ENCODE results near the gene MTNR1A. TPM values are rescaled to one million over a fixed set of nuclear protein-coding genes. Genes with fewer than 3 reads are reported as not detected.

MTNR1A gene
- polyA plus RNA-seq, 1 donor (not counting 4 experiments of a cell fraction or from before 2014, with no cell fraction given): 0.12 TPM

GRCh38 chr4:186563761-186564160, 8.4 kb upstream of the MTNR1A start:
- Histone ChIP-seq H3K27me3 (ENCODE audit: control insufficient read depth, extremely low read depth, insufficient read depth, low read length) (no peaks in the 10 kb centered on the region), H3K36me3 (ENCODE audit: control insufficient read depth in 2 of 2, extremely low read depth in 1 of 2, insufficient read depth in 2 of 2, low read length in 2 of 2) (no peaks in the 10 kb centered on the region), H3K27ac (ENCODE audit: control insufficient read depth, insufficient read depth, low read length) (no peak overlapping the region), H2AFZ (ENCODE audit: control insufficient read depth, low read length) (no peak overlapping the region), H3K9ac (ENCODE audit: control insufficient read depth, extremely low read depth, insufficient read depth, low read length) (no peak overlapping the region), H3K4me3 (ENCODE audit: control insufficient read depth in 2 of 3, extremely low read depth in 1 of 3, insufficient read depth in 2 of 3, low read depth in 1 of 3, low read length in 3 of 3) (no peak overlapping the region), H4K20me1 (ENCODE audit: control insufficient read depth, extremely low read depth, insufficient read depth, low read length) (no peaks in the 10 kb centered on the region), H3K4me2 (ENCODE audit: control insufficient read depth, extremely low read depth, insufficient read depth, low read depth, low read length) (no peak overlapping the region), H3K4me1 (ENCODE audit: control insufficient read depth, extremely low read depth, insufficient read depth, low read length) (no peaks in the 10 kb centered on the region), H3K9me1 (ENCODE audit: control insufficient read depth, extremely low read depth, insufficient read depth, low read length) (no peaks in the 10 kb centered on the region), H3K9me3 (ENCODE audit: control insufficient read depth, low read depth, low read length) (no peaks in the 10 kb centered on the region), H3K79me2 (ENCODE audit: control insufficient read depth, insufficient read depth, low read length) (no peaks in the 10 kb centered on the region)
- TF ChIP-seq CTCF (optimal IDR thresholded peaks at IDR 0.05 in 1 of 3, IDR thresholded peaks at IDR 0.05 in 1 of 3, conservative IDR thresholded peaks at IDR 0.05 in 1 of 3; ENCODE audit: extremely low read depth in 1 of 3, insufficient read depth in 2 of 3, low read length in 3 of 3): no peak
- TF ChIP-seq EZH2 (IDR thresholded peaks at IDR 0.05; ENCODE audit: low read length): no peak
- dilution Hi-C loops (cut with MboI; ENCODE audit: extremely low pct_ligation_motif_present, low sequenced_read_pairs): no loop called here
- no peak for FAIRE-seq
- DNase-seq (ENCODE audit: low read depth, low spot score): no peak

GRCh38 chr4:186561748-186562147, 6.4 kb upstream of the MTNR1A start:
- DNase-seq (ENCODE audit: low read depth, low spot score) (no peak), FAIRE-seq (no peak)
- H3K4me3 ChIP-seq (ENCODE audit: control insufficient read depth in 2 of 3, extremely low read depth in 1 of 3, insufficient read depth in 2 of 3, low read depth in 1 of 3, low read length in 3 of 3): no peak overlapping the region
- no peak overlapping the region for H2AFZ ChIP-seq (ENCODE audit: control insufficient read depth, low read length)
- H3K4me1 ChIP-seq (ENCODE audit: control insufficient read depth, extremely low read depth, insufficient read depth, low read length): no peaks in the 10 kb centered on the region
- no peaks in the 10 kb centered on the region for H4K20me1 ChIP-seq (ENCODE audit: control insufficient read depth, extremely low read depth, insufficient read depth, low read length)
- no peak overlapping the region for H3K9ac ChIP-seq (ENCODE audit: control insufficient read depth, extremely low read depth, insufficient read depth, low read length)
- no peaks in the 10 kb centered on the region for H3K9me1 ChIP-seq (ENCODE audit: control insufficient read depth, extremely low read depth, insufficient read depth, low read length)
- H3K9me3 ChIP-seq (ENCODE audit: control insufficient read depth, low read depth, low read length): no peaks in the 10 kb centered on the region
- no peak overlapping the region for H3K27ac ChIP-seq (ENCODE audit: control insufficient read depth, insufficient read depth, low read length)
- H3K36me3 ChIP-seq (ENCODE audit: control insufficient read depth in 2 of 2, extremely low read depth in 1 of 2, insufficient read depth in 2 of 2, low read length in 2 of 2): no peaks in the 10 kb centered on the region
- TF ChIP-seq CTCF (optimal IDR thresholded peaks at IDR 0.05 in 1 of 3, IDR thresholded peaks at IDR 0.05 in 1 of 3, conservative IDR thresholded peaks at IDR 0.05 in 1 of 3; ENCODE audit: extremely low read depth in 1 of 3, insufficient read depth in 2 of 3, low read length in 3 of 3) (no peak), EZH2 (IDR thresholded peaks at IDR 0.05; ENCODE audit: low read length) (no peak)
- H3K79me2 ChIP-seq (ENCODE audit: control insufficient read depth, insufficient read depth, low read length): no peaks in the 10 kb centered on the region
- no peaks in the 10 kb centered on the region for H3K27me3 ChIP-seq (ENCODE audit: control insufficient read depth, extremely low read depth, insufficient read depth, low read length)
- dilution Hi-C loops (cut with MboI; ENCODE audit: extremely low pct_ligation_motif_present, low sequenced_read_pairs): no loop called here
- no peak overlapping the region for H3K4me2 ChIP-seq (ENCODE audit: control insufficient read depth, extremely low read depth, insufficient read depth, low read depth, low read length)

Data from keratinocyte (primary cell).